KMS-11 (cell line): ENCODE results near the gene SORCS1.

Source experiments
- H2AFZ ChIP-seq: fragments of 200-600 bp; sonication (generic); 2 replicates; pipeline ENCODE4 v1.6.1; 2016; ENCODE audit warnings: antibody characterized with exemption, mixed run types, low read depth
- H3K27ac ChIP-seq: fragments of 200-600 bp; sonication (generic); 2 replicates; pipeline ENCODE4 v1.6.1; 2016; ENCODE audit warnings: mild to moderate bottlenecking, mixed run types
- H3K27me3 ChIP-seq: fragments of 200-600 bp; sonication (generic); 2 replicates; pipeline ENCODE4 v1.6.1; 2017; ENCODE audit warnings: mild to moderate bottlenecking, low read depth, mixed run types, moderate library complexity; ENCODE audit not compliant: insufficient read depth
- H3K36me3 ChIP-seq: fragments of 200-600 bp; sonication (generic); 2 replicates; pipeline ENCODE4 v1.6.1; 2017; ENCODE audit warnings: mild to moderate bottlenecking, mixed run types; ENCODE audit not compliant: insufficient read depth
- H3K4me1 ChIP-seq: fragments of 200-600 bp; sonication (generic); 2 replicates; pipeline ENCODE4 v1.6.1; 2016; ENCODE audit warnings: mild to moderate bottlenecking, low read depth, mixed run types; ENCODE audit not compliant: poor library complexity, severe bottlenecking
- H3K4me2 ChIP-seq: fragments of 200-600 bp; sonication (generic); 2 replicates; pipeline ENCODE4 v1.7.0; 2016; ENCODE audit warnings: mild to moderate bottlenecking, mixed run types
- H3K4me3 ChIP-seq: fragments of 200-600 bp; sonication (generic); IDR thresholded peaks from 2 replicates; pipeline ENCODE4 v1.6.1; 2017; ENCODE audit warnings: low read depth, low read length, mixed read lengths; ENCODE audit not compliant: insufficient read depth
- H3K79me2 ChIP-seq: fragments of 200-600 bp; sonication (generic); 2 replicates; pipeline ENCODE4 v1.6.1; 2016; ENCODE audit warnings: low read depth, mixed run types; ENCODE audit not compliant: insufficient read depth
- H3K9ac ChIP-seq: fragments of 200-600 bp; sonication (generic); 2 replicates; pipeline ENCODE4 v1.6.1; 2016; ENCODE audit warnings: mild to moderate bottlenecking, mixed run types
- H4K20me1 ChIP-seq: fragments of 200-600 bp; sonication (generic); 2 replicates; pipeline ENCODE4 v1.6.1; 2016; ENCODE audit warnings: mild to moderate bottlenecking, mixed run types; ENCODE audit not compliant: insufficient read depth
- TF ChIP-seq, protein P1 (sequence below): fragments of 200-600 bp; sonication (generic); conservative IDR thresholded peaks from 2 replicates; pipeline ENCODE4 v1.6.1; 2017; ENCODE audit warnings: low read depth, mild to moderate bottlenecking, antibody characterized with exemption, low read length, moderate library complexity, mixed read lengths

SORCS1 gene

DNA sequence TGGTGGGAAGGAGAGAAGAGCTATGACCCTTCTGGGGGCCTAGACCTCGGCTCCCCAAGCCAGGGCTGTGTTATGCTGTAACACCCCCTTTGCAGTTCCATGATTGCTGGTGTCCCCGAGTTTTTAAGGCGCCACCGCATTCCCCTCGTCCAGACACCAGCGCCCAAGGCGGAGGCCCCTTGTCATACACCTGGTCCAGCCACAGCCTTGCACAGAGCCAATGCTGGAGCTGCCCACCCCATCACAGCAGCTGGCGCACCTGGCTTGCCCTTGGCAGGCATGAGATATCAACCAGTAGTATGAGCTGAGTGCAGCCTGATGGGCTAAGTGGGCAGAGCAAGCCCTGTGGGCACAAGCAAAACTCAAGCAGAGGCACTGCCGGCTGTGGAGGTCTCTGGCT, 209.4 kb downstream of the SORCS1 start:
- Histone ChIP-seq H3K4me1 (no peaks in the 10 kb centered on the region), H3K4me2 (no peak overlapping the region)

DNA sequence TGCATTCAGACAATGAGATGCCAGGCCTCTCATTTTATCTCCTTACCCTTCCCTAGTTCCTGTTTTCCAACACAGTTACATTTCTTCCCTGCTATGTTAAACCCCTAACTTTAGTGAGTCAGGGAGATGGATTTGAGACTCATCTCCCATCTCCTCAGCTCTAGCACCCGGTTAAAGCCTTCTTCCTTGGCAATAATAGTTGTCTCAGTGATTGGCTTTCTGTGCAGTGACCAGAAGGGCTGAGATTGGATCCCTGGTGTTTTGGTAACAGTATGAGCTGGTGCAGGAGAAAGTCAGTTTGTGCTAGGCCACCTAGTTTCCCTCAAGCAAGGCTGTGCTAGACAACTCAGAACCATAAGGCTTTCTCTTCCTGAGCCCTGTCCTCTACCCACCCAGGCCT, 212.5 kb downstream of the SORCS1 start:
- Histone ChIP-seq H3K27me3 (no peaks in the 10 kb centered on the region), H3K27ac (no peak overlapping the region)

More for the DNA sequence above, 209.4 kb downstream of the SORCS1 start:
- Histone ChIP-seq H2AFZ (no peak overlapping the region), H3K27ac (no peak overlapping the region), H3K27me3 (no peaks in the 10 kb centered on the region), H3K4me3 (no peak overlapping the region), H3K9ac (no peak overlapping the region), H4K20me1 (no peaks in the 10 kb centered on the region), H3K79me2 (no peaks in the 10 kb centered on the region), H3K36me3 (no peaks in the 10 kb centered on the region)
- TF ChIP-seq, protein P1, sequence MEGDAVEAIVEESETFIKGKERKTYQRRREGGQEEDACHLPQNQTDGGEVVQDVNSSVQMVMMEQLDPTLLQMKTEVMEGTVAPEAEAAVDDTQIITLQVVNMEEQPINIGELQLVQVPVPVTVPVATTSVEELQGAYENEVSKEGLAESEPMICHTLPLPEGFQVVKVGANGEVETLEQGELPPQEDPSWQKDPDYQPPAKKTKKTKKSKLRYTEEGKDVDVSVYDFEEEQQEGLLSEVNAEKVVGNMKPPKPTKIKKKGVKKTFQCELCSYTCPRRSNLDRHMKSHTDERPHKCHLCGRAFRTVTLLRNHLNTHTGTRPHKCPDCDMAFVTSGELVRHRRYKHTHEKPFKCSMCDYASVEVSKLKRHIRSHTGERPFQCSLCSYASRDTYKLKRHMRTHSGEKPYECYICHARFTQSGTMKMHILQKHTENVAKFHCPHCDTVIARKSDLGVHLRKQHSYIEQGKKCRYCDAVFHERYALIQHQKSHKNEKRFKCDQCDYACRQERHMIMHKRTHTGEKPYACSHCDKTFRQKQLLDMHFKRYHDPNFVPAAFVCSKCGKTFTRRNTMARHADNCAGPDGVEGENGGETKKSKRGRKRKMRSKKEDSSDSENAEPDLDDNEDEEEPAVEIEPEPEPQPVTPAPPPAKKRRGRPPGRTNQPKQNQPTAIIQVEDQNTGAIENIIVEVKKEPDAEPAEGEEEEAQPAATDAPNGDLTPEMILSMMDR, result no peak

DNA sequence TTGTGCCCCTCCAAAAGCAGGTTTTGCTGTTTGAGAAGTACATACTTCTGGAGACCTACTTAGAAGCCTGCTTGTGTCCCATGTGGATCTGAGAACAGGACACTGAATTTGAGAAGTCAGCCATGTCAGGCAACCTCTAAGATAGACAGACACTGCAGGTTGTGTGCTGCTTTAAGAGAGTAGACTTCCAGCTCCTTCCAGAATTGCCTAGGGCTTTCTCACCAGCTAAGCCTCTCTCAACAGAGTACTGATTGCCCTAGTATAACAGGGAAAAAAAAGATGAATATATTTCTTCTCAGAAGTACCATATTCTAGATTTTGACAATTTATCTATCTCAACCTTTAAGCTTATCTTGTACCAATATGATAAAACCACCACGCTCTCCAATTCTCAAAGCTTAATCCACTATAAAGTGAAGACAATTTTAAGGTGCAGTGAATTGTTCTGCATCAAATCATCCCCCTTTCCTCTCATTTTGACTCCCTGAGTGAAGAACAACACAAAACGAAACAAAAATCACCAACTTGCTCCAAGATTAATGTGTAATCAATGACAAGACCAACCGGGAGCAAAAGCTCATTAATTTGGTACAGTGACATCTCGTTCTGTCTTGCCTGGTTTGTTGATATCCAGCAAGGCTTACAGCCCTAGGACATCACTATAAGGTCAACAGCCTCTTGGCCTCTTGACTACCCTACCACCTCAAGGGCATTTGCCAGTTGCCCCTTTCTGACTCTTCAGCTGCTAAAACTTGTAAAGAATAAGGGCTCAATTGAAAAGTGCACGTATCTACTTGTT, 214.6 kb downstream of the SORCS1 start:
- Histone ChIP-seq H3K79me2 (no peaks in the 10 kb centered on the region), H3K9ac (no peak overlapping the region), H3K4me1 (no peaks in the 10 kb centered on the region), H3K27ac (no peak overlapping the region), H3K4me2 (no peak overlapping the region), H2AFZ (no peak overlapping the region), H3K36me3 (no peaks in the 10 kb centered on the region), H3K4me3 (no peak overlapping the region), H4K20me1 (no peaks in the 10 kb centered on the region), H3K27me3 (no peaks in the 10 kb centered on the region)
- TF ChIP-seq, protein P1, result no peak

More for the DNA sequence above, 212.5 kb downstream of the SORCS1 start:
- no peaks in the 10 kb centered on the region for H4K20me1 ChIP-seq
- TF ChIP-seq, protein P1, result no peak
- H2AFZ ChIP-seq, result no peak overlapping the region
- H3K9ac ChIP-seq, result no peak overlapping the region
- no peaks in the 10 kb centered on the region for H3K36me3 ChIP-seq
- H3K79me2 ChIP-seq, result no peaks in the 10 kb centered on the region
- H3K4me2 ChIP-seq, result no peak overlapping the region
- H3K4me3 ChIP-seq, result no peak overlapping the region
- no peaks in the 10 kb centered on the region for H3K4me1 ChIP-seq

DNA sequence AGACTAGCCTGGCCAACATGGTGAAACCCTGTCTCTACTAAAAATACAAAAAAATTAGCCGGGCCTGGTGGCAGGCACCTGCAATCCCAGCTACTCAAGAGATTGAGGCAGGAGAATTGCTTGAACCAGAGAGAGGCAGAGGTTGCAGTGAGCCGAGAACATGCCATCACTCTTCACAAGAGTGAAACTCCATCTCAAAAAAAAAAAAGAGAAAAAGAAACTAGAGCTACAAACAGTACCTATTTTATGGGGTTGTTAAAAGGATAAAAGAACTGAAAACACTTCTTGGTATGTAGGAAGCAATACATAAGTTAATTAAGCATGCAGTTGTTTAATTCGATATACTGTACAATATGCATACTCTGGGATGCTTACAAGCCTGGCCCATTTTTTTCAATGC, 216.9 kb downstream of the SORCS1 start:
- no peak overlapping the region for H3K4me2 ChIP-seq

More for the DNA sequence above, 216.9 kb downstream of the SORCS1 start:
- H3K36me3 ChIP-seq, result no peaks in the 10 kb centered on the region
- TF ChIP-seq, protein P1, result no peak
- no peaks in the 10 kb centered on the region for H3K79me2 ChIP-seq
- H2AFZ ChIP-seq, result no peak overlapping the region
- no peaks in the 10 kb centered on the region for H3K27me3 ChIP-seq
- H3K4me3 ChIP-seq, result no peak overlapping the region
- no peaks in the 10 kb centered on the region for H4K20me1 ChIP-seq
- H3K27ac ChIP-seq, result no peak overlapping the region
- H3K9ac ChIP-seq, result no peak overlapping the region
- no peaks in the 10 kb centered on the region for H3K4me1 ChIP-seq
